ENCODE results near the gene DENND2C. TPM values are rescaled to one million over a fixed set of nuclear protein-coding genes. Genes with fewer than 3 reads are reported as not detected.

Gene DENND2C
- total RNA-seq, 1 donor, result 2.8 TPM

GRCh38 chr1:114554577-114554976 is 115.3 kb downstream of the DENND2C start:
- no peaks in the 10 kb centered on the region for H3K27me3 ChIP-seq (ENCODE audit: insufficient read depth, low read length)
- no peak overlapping the region for H3K4me3 ChIP-seq (ENCODE audit: low read length)
- H3K4me1 ChIP-seq (ENCODE audit: insufficient read depth, low read length), result peaks cover 7% of the 10 kb centered on the region
- no peaks in the 10 kb centered on the region for H3K9me3 ChIP-seq (ENCODE audit: low read depth, low read length)

- Histone ChIP-seq H3K27me3 (ENCODE audit: insufficient read depth, low read length) (no peaks in the 10 kb centered on the region), H3K9me3 (ENCODE audit: low read depth, low read length) (no peaks in the 10 kb centered on the region), H3K4me1 (ENCODE audit: insufficient read depth, low read length) (peaks cover 10% of the 10 kb centered on the region), H3K4me3 (ENCODE audit: low read length) (no peak overlapping the region)
These were observed 117.7 kb downstream of the DENND2C start for GRCh38 chr1:114552106-114552639.

GRCh38 chr1:114551400-114551799 is 118.4 kb downstream of the DENND2C start:
- Histone ChIP-seq H3K27me3 (ENCODE audit: insufficient read depth, low read length) (no peaks in the 10 kb centered on the region), H3K9me3 (ENCODE audit: low read depth, low read length) (no peaks in the 10 kb centered on the region), H3K4me1 (ENCODE audit: insufficient read depth, low read length) (peaks cover 10% of the 10 kb centered on the region), H3K4me3 (ENCODE audit: low read length) (no peak overlapping the region)

GRCh38 chr1:114550336-114550735 is 119.5 kb downstream of the DENND2C start:
- H3K4me3 ChIP-seq (ENCODE audit: low read length), result no peak overlapping the region
- H3K9me3 ChIP-seq (ENCODE audit: low read depth, low read length), result no peaks in the 10 kb centered on the region
- peaks cover 10% of the 10 kb centered on the region for H3K4me1 ChIP-seq (ENCODE audit: insufficient read depth, low read length)
- H3K27me3 ChIP-seq (ENCODE audit: insufficient read depth, low read length), result no peaks in the 10 kb centered on the region

GRCh38 chr1:114549137-114549536 is 120.7 kb downstream of the DENND2C start:
- Histone ChIP-seq H3K9me3 (ENCODE audit: low read depth, low read length) (no peaks in the 10 kb centered on the region), H3K4me1 (ENCODE audit: insufficient read depth, low read length) (peaks cover 10% of the 10 kb centered on the region), H3K27me3 (ENCODE audit: insufficient read depth, low read length) (no peaks in the 10 kb centered on the region), H3K4me3 (ENCODE audit: low read length) (no peak overlapping the region)

GRCh38 chr1:114547076-114547475 is 122.8 kb downstream of the DENND2C start:
- Histone ChIP-seq H3K4me3 (ENCODE audit: low read length) (no peak overlapping the region), H3K9me3 (ENCODE audit: low read depth, low read length) (no peaks in the 10 kb centered on the region), H3K27me3 (ENCODE audit: insufficient read depth, low read length) (no peaks in the 10 kb centered on the region), H3K4me1 (ENCODE audit: insufficient read depth, low read length) (peaks cover 10% of the 10 kb centered on the region)

GRCh38 chr1:114545796-114546195 is 124.1 kb downstream of the DENND2C start:
- H3K27me3 ChIP-seq (ENCODE audit: insufficient read depth, low read length), result no peaks in the 10 kb centered on the region
- H3K4me3 ChIP-seq (ENCODE audit: low read length), result no peak overlapping the region
- peaks cover 10% of the 10 kb centered on the region for H3K4me1 ChIP-seq (ENCODE audit: insufficient read depth, low read length)
- H3K9me3 ChIP-seq (ENCODE audit: low read depth, low read length), result no peaks in the 10 kb centered on the region

- H3K4me1 ChIP-seq (ENCODE audit: insufficient read depth, low read length), result peaks cover 10% of the 10 kb centered on the region
These were observed 124.5 kb downstream of the DENND2C start for GRCh38 chr1:114545315-114545714.

GRCh38 chr1:114540821-114541220 is 129.0 kb downstream of the DENND2C start:
- H3K4me1 ChIP-seq (ENCODE audit: insufficient read depth, low read length), result no peaks in the 10 kb centered on the region
- no peaks in the 10 kb centered on the region for H3K27me3 ChIP-seq (ENCODE audit: insufficient read depth, low read length)
- H3K4me3 ChIP-seq (ENCODE audit: low read length), result no peak overlapping the region
- no peaks in the 10 kb centered on the region for H3K9me3 ChIP-seq (ENCODE audit: low read depth, low read length)

More at GRCh38 chr1:114545315-114545714, 124.5 kb downstream of the DENND2C start:
- no peaks in the 10 kb centered on the region for H3K27me3 ChIP-seq (ENCODE audit: insufficient read depth, low read length)
- no peaks in the 10 kb centered on the region for H3K9me3 ChIP-seq (ENCODE audit: low read depth, low read length)
- no peak overlapping the region for H3K4me3 ChIP-seq (ENCODE audit: low read length)

GRCh38 chr1:114540272-114540671 is 129.6 kb downstream of the DENND2C start:
- Histone ChIP-seq H3K4me1 (ENCODE audit: insufficient read depth, low read length) (no peaks in the 10 kb centered on the region), H3K9me3 (ENCODE audit: low read depth, low read length) (no peaks in the 10 kb centered on the region), H3K4me3 (ENCODE audit: low read length) (no peak overlapping the region), H3K27me3 (ENCODE audit: insufficient read depth, low read length) (no peaks in the 10 kb centered on the region)

GRCh38 chr1:114536043-114536442 is 133.8 kb downstream of the DENND2C start:
- Histone ChIP-seq H3K4me1 (ENCODE audit: insufficient read depth, low read length) (no peaks in the 10 kb centered on the region), H3K27me3 (ENCODE audit: insufficient read depth, low read length) (no peaks in the 10 kb centered on the region), H3K4me3 (ENCODE audit: low read length) (no peak overlapping the region), H3K9me3 (ENCODE audit: low read depth, low read length) (no peaks in the 10 kb centered on the region)

- H3K4me1 ChIP-seq (ENCODE audit: insufficient read depth, low read length), result no peaks in the 10 kb centered on the region
- H3K9me3 ChIP-seq (ENCODE audit: low read depth, low read length), result no peaks in the 10 kb centered on the region
- no peaks in the 10 kb centered on the region for H3K27me3 ChIP-seq (ENCODE audit: insufficient read depth, low read length)
- no peak overlapping the region for H3K4me3 ChIP-seq (ENCODE audit: low read length)
These were observed 134.4 kb downstream of the DENND2C start for GRCh38 chr1:114535401-114535800.

Other genes starting within 250 kb of the DENND2C start
- gene TRIM33, start 158.8 kb downstream of the DENND2C start, total RNA-seq, result 66.4 TPM
- 91.3 TPM for gene BCAS2, start 88.4 kb downstream of the DENND2C start, total RNA-seq
- not detected for gene AMPD1, start 25.5 kb upstream of the DENND2C start, total RNA-seq
- 77.6 TPM for gene NRAS, start 46.7 kb upstream of the DENND2C start, total RNA-seq
- gene CSDE1, start 87.9 kb upstream of the DENND2C start, total RNA-seq, result 921 TPM
- gene SIKE1, start 110.6 kb upstream of the DENND2C start, total RNA-seq, result 38.6 TPM
- not detected for gene SYCP1, start 184.8 kb upstream of the DENND2C start, total RNA-seq